ENCODE data around the gene INPP5A.
"Not testable (repeated sequence)": the region's sequence is repeated elsewhere in the genome, so short reads cannot be mapped to it uniquely, and the experiment has no call there.

INPP5A gene

DNA sequence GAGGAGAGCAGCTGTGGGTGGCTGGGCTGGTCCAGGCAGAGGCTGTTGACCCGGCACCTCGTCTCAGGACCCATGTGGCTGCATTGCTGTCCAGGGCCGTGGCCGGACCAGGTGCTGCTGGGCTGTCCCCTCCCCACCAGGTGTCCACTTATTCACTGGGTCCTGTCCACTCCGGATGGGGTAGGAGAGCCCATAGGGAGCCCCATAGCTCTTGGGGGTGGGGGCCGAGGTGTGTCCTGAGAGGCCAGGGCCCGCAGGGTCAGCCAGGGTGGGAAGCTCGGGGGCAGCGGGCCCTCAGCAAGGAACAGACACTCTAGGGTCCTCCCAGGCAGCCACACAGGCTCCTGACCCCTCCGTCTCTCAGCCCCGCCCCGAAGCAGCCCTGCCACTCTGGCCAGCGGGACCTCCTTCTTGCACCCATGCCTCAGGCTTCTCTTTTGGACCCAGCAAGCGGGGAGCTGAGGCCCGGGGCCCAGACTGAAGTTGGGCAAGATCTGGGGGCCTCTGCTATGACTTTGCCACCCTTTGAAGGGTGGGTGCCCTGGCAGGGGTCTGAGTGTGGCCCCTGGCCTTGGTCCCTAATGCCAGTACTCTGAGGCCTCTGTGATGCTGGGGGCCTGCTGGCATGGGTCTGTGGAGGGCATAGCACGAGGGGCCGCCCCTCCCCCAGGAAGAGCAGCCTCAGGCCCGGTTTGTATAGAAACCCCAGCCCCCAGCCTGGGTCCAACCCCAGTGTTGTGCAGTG is 162.0 kb downstream of the INPP5A start:
- DNase-seq = no peak

DNA sequence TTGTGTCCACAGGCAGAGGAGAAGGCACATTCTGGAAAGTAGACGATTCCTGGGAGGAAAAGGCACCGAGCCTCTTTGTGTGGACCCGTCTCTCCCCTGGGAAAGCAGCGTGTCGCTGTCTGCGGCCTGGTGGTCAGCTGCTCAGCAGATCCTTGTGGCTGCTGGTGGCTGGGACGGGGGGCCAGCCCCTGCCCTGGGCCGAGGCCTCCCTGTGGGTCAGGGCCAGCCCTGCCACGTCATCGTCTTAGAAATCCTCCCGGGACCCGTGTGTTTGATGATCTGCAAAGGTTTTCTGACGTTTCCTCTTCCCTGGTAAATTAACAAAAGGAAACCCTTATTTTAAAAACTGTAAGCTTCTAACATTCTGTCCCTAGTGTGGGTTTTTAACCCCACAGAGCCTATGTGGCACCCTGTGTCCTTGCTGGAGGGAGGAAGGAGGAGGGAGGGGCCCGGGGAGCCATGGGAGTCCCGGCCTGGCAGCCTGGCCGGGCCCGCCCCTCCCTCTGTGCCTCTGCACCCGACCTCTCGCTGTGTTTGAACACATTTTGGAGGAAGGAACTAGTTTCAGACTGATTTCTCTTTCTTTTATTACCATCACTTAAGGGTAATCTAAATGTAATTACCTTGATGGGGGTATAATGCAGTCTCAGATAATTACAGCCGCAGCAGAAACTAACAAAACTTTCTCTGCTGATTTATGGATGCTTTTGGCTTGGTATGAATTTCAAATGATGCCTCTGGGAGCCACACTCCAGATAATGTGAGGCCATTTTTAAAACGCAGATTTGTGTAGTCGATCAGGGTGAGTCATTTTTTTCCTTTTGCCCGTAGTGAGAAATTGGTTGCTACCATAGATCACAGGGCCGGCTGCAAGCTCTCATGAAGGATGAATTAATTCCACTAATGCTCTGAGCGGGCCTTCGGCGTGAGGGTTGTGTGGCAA is 162.8 kb downstream of the INPP5A start:
- DNase-seq = no peak

DNA sequence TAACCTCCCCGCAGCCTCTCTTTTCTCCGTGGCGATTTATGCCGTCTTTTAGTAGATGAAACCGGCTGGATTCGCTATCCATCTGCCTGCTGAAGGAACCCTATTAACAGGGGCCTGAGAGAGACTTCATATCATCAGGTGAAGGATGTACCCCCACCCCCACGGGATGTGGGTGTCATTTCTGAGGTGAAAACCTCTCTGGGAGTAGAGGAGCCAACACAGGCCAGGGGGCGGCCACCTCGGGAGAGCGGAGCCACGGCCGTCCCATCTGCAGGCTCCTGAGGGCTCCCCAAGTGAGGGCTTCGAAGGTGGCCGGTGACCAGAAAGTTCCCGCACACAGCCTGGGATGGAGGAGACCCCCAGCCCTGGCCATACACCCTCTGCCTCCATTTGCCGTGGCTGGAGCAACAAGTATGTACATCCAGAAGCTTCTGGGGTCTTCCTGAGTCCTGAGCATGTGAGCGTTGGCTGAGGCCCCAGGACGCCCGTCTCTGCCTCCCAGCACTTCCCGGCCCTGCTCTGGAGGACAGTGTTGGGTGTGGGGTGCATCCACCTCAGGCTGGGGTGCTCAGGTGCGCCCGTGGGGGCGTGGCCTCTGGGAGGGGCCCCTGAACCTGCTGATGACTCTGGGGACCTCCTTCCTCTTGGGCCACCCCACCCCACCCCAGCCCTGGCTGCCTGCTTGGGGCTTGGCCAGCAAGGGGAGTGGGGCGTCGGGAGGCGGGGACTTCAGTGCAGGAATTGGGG is 163.7 kb downstream of the INPP5A start:
- no peak for DNase-seq

DNA sequence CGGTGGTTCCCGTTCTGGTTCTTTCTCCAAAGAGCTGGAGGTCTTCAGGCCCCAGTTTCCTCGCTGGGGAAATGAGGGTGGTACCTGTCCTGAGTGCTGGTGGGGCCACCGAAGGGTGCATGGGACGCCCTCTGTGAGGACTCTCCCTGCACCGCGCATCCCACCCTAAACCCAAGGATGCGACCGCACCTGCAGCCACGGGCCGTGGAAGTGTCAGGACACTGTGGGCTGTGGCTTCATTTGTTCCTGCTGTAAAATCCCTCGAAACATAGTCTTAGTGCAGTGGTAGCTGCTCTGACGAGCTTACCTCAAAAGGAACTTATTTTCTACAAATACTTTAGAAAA is 164.2 kb downstream of the INPP5A start:
- no peak for DNase-seq

DNA sequence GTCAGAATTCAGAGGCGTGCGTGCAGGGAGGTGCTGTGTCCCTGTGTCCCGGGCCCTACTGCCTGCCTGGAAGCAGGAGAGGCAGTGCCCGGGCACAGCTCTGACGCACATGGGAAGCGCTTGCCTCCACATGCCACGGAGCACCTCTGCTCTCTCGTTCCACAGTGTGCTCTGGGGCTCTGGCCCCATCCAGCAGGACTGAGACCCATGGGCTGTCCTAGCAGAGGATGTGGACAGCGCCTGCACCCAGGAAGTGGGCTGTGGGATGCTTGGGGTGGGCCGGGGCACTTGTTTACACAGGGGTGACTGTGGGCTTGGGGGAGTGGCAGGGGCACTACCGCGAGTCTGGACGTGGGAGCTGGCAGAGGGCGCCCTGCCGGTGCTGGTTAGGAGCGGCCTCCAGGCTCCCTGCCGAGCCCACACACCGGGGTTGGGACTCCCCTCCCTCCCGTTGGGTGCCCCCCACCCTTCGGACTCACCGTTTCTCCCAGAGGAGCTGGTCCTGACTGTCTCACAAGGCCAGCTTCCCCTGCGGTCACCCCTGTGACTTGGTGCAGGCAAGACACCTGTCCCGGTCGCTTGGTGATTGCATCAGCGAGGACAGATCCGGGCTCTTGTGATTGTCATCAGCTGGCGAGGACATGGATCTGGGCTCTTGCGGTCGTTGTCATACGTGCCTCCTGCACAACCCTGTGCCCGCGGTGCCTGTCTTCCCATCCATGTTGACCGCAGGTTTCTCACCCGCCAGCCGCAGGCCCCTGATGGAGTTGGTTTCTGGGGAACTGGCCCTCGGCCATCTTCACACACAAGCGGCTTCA is 165.2 kb downstream of the INPP5A start:
- no peak for DNase-seq

DNA sequence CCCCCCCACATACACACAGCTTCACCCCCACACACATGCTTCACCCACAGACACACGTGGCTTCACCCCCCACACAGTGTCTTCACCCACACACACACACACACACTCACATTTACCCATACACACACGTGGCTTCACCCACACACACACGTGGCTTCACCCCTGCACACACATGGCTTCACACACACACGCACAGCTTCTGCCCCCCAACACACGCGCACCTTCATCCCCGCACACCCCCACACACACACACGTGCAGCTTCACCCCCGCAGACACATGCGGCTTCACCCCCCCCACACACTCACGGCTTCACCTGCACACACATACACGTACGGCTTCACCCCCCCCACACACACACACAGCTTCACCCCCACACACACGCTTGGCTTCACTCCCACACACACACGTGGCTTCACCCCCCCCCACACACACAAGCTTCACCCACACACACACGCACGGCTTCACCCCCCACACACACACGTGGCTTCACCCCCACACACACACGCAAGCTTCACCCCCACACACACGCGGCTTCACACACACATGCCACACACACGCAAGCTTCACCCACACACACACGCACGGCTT is 165.9 kb downstream of the INPP5A start:
- no peak for DNase-seq

DNA sequence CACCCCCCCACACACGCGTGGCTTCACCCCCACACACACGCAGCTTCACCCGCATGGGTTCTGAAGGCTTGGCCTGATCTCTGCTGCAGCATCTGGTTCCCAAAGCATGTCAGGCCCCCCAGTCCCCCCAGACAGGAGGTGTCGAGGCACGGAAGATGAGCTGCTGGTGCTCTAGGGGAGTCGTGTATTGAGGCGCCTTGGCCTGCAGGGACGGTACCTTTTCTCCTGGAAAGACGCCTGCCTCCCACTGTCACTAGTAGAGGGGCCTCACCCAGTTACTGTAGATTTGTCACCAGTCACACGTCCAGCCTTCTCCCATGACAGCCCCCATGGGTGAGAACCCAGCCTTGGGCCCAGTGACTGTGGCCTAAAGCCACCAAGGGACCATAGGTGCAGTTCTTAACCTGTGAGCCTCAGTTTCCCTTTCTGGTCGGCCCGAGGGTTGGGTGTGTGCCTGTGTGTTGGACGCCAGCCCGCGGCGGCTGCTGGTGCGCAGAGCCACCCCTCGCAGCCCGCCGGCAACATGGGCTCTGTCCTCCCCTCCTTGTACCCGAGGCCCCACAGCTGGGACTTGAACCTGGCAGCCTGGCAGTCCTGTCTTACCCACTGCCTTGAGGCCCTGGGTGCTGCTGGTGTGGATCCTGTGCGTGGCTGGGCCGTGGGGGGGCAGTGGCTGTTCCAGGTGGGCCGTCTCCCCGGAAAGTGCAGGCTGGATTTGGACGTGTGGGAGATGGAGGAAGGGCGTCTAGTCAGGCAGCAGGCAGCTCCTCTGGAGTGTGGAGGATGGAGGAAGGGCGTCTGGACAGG is 166.6 kb downstream of the INPP5A start:
- DNase-seq = no peak

DNA sequence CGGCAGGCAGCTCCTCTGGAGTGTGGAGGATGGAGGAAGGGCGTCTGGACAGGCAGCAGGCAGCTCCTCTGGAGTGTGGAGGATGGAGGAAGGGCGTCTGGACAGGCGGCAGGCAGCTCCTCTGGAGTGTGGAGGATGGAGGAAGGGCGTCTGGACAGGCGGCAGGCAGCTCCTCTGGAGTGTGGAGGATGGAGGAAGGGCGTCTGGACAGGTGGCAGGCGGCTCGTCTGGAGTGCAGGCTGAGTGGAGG is 167.2 kb downstream of the INPP5A start:
- DNase-seq = not testable (repeated sequence)

DNA sequence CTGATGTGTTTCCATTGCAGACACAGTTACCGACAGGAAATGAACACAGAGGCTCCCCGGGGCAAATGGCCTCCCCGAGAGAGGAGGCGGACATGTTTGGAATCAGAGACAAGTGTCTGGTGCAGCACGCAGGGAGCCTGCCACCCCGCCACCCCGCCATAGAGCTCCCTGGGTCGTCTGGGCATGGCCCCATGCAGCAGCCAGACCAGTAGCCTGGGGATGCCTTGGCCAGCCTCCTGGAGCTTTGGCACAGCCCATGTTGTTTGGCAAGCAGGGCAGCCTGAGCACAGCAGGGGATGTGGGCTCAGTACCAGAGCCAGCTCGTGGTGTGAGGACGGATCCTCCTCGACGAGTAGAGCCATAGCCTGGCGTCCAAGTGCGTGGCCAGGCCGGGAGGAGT is 167.6 kb downstream of the INPP5A start:
- no peak for DNase-seq

DNA sequence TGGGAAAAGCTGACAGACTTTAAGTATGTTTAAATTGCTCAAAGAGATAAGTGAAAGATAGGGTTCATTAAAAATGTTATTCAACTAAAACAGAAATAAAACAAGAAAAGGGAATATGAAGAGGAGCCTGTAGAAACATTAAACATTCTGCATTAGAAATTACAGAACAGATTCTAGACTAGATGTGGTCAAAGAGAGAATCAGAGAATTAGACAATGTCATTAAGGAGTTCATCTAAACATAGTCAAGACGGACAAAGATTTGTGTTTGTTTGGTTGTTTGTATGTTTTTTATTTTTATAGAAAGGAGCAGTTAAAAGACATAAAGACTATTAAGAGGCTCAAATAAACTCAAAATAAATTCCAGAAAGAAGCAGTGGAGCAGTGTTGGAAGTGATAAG is 168.4 kb downstream of the INPP5A start:
- no peak for DNase-seq

DNA sequence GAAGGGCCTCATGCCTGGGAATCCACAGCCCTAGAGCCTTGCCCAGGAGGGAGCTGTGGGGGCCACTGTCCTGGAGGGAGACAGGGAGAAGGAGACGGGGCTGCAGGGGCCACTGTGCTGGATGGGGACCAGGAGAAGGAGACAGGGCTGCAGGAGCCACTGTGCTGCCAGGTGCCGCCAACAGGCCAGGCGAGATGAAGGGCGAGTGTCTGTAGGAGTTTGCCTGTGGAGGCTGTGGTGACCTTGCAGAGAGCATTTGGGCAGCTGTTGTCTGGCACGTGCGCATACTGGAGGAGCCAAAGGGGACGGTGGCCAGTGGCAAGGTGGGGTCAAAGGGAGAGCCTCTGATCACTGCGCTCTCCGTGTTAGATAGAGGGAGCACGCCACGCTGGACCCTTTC is 169.1 kb downstream of the INPP5A start:
- no peak for DNase-seq

DNA sequence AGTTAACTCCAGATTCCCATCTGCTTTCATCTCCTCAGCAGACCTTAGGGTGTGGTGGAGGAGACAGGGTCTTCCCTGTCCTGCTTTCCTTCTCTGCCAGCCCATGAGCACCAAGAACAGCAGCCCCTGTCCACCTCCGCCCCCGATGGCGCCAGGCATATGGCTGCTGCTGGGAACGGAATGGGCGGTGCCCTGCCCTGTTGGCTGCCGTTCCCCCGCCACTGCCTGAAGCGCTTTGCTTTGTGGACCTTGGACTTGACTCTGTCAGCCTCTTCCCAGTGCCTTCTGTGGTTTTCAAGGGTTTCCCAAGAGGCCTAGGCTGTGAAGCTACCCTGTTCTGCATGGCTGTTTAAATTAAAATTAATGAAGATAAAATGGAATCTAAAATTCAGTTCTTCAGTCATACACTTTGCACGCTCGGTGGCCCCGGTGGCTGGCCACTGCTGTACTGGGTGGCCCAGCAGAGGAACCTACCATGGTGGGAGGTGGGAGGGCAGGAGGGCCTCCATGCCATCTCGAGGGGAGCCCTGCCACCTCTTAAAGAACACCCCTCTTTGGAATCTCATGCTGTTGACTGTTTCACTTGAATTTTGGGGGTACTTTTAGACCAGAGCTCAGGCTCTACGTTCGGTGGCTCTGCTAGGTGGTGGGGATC is 169.7 kb downstream of the INPP5A start:
- no peak for DNase-seq

DNA sequence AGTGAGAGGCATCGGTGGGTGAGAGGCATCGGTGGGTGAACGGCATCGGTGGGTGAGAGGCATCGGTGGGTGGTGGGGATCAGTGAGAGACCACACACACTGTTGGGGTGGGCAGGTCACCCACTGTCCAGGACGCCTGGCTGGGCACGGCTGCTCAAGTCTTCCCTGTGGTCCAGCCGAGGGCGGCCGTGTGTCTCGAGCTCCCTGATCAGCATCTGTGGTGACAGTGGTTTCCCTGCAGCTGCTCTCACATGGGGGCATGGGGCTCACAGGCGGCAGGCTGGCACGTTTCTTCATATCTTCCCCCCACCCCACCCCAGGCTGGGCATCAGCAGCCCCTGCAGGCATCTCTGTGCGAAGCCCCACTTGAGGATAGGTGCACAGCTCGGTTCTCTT is 170.2 kb downstream of the INPP5A start:
- no peak for DNase-seq

DNA sequence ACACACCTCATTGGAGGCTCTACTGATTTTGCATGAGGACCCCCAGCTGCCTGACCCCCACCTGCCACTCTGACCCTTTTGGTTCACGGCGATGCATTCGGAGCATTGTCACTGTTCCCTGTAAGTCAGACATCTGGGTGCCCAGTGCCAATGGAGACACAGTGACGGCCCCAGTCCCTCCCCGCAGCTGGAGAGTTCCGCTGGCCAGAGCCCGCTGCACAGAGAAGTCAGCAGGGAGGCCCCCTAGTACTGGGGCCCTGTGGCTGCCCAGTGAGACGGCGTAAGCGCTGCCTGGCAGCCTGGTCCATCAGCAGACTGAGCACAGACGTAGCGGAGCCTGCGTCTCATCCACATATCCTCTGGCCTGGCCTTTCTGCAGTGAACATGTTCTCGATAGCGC is 170.9 kb downstream of the INPP5A start:
- no peak for DNase-seq

DNA sequence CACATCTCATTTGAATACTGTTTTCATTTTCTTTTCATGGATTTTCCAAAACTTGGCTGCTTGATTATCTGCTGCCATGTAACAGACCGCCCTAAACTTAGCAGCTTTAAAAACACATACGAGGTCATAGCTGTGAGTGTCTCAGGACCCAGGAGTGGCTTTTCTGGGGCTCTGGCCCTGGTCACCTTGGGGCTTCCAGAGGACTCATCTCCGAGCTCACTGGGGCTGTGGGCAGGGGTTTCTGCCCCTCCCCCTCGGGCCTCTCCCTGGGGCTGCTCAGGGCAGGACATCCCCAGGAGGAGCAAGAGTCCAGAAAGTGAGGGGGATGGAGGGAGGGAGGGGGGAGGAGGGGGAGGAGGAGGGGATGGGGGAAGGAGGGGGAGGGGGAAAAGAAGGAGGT is 171.3 kb downstream of the INPP5A start:
- DNase-seq = no peak

DNA sequence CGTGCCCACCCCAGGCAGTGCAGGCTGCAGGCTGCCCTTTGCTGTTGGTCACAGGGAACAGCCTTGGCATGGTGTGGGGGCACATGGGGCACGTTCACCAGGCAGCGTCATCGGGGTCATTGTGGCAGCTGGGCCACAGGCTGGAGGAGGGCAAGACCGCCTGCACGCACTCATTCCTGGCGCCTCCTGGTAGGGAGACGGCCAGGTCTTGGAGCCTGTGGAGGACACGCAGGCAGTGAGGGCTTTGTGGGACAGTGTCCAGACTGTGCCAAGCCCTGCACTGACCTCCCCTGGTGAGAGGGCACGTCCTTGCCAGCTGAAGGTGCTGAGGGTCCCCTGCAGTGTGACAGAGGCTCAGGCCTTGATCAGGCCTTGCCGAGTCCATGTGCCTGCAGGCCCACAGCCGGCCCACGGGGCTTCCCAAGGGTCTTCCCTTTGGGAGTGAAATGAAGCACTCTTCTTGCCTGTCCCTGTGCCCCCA is 171.9 kb downstream of the INPP5A start:
- no peak for DNase-seq

DNA sequence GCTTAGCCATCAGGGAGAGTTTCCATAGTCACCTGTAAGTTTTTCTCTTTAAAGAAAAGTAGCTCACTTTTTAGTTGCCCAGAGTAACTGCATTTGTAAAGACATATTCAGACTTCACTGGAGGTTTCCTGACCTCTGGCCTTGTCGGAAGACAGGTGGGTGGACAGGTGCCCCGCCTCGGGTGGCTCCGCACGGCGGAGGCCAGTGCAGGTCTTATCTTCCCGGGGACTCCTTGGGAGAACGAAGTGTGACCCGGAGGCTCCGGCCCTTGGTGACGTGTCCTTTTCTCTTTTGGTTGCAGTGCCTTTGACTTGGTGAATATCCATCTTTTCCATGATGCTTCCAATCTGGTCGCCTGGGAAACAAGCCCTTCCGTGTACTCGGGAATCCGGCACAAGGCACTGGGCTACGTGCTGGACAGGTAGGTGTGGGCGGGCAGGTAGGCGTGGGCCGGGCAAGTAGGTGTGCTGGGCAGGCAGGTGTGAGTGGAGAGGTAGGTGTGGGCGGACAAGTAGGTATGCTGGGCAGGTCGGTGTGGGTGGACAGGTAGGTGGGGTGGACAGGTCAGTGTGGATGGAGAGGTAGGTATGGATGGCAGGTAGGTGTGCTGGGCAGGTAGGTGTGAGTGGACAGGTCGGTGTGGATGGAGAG is 172.6 kb downstream of the INPP5A start:
- DNase-seq = no peak

DNA sequence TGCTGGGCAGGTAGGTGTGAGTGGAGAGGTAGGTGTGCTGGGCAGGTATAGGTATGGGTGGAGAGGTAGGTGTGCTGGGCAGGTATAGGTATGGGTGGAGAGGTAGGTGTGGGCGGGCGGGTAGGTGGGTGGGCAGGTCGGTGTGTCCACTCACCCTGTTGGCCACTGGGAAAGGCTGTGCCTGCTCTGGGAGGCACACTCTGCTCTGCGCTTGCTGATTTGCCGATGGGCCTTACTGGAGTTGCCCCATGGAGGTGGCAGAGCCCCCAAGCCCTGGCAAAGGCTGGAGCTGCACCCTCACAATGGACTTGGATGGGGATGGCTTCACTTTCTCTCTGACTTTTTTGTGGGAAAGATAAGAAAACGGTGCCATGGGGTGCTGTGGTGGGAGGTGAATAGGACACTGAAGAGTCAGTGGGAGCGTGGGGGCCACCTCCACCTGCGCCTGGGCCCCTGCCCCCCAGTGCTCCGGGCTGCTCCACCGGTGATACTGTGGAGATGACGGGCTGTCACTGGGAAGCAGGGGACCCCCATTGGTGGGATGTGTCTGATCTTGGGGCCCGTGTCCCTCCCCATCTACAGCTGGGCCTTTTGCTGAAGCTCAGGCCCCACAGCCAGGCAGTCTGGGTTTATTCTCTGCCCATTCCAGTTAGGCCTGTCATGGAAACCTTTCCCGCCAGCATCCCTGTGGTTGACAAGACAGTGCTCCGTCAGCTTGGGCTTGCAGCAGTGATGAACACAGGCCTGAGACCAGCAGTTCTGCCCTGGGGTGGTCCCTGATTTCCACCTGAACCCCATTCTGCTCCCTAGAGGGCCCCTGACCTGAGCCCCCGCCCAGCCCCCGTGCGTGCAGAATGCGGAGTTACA is 173.4 kb downstream of the INPP5A start:
- no peak for DNase-seq

DNA sequence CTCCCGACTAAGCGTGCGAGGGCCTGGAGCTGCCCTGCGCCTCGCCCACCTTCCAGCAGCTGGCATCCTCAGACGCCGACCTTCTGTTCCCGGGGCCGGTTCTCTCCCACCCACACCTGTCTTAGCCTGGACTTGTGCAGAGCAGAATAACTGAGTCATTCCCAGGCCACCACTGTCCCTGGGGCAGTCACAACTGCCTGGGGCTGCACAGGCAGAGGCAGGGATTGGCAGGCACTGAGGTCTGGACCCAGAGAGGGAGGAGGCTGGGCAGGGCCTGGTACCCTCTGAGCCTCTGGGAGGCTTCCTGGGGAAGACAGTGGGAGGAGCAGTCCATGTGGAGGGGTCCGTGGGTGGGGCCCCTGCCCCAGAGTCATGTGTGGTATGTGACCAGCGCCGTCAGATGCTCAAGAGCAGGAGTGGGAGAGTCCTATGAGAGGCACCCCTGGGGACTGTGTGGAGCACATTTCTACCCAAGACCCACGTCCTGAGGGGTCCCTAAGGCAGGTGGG is 174.1 kb downstream of the INPP5A start:
- no peak for DNase-seq

All from NCI-H146 (cell line).